NCI-H187 treated with DMSO at 0.1 percent for 48 hours (cell line): Measurements from ENCODE around the gene ZNRF3.
"Not testable (repeated sequence)": the region's sequence is repeated elsewhere in the genome, so short reads cannot be mapped to it uniquely, and the experiment has no call there.

ENCODE experiments used
- DNase-seq: peaks from one replicate; lab custom pipeline; 2025; lab: John Stamatoyannopoulos, UW

Gene ZNRF3

DNA sequence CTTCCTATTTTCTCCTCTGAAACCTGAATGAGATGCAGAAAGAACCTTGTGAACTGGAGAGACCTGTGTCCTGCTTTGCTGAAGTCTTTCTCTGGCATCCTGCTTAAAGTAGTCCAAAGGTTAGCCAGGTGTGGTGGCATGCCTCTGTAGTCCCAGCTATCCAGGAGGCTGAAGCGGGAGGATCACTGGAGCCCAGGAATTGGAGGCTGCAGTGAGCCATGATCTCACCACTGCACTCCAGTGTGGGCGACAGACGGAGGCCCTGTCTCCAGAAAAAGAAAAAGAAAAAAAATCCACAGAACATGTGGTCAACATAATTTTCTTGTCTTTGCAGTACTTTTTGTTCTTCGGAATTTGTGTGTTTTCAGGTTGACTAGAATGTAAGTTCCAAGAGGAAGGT is 187.1 kb downstream of the ZNRF3 start:
- DNase-seq, result no peak

DNA sequence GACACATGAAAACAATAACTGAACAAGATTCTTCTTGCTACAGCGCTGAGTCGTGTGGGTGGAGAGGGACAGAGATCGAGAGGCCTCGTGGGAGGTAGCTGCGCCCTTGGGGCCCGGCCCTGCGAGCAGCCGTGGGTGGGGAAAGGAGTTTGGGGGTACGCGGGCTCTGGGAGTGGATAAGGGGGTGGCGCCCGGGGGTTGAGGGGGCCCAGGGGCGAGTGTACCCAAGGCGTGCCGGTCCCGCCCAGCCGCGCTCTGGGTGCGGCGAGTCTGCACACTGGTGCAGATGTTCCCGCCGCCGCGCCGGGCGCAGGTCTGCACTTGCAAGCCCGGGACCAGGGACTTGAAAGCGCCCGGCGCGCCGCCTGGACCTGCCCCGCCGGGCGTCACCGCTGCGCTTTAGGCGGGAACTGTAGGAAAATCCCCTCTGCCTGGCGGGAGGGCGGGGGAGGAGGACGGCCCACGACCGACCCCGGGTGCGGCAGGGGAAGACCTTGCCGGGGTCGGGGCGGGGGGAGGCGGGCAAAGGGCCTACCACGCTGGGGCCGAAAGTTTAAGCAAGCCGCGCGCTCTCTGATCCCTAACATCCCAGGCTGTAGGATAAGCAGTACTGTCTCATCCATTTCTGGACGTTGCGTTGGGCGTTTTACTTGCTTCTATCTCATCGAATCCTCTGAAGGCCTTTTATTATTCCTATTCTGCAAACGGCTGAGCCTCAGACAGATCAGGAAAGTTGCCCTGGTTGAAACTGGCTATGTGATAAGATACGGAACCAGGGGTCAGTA is 188.1 kb downstream of the ZNRF3 start:
- no peak for DNase-seq

DNA sequence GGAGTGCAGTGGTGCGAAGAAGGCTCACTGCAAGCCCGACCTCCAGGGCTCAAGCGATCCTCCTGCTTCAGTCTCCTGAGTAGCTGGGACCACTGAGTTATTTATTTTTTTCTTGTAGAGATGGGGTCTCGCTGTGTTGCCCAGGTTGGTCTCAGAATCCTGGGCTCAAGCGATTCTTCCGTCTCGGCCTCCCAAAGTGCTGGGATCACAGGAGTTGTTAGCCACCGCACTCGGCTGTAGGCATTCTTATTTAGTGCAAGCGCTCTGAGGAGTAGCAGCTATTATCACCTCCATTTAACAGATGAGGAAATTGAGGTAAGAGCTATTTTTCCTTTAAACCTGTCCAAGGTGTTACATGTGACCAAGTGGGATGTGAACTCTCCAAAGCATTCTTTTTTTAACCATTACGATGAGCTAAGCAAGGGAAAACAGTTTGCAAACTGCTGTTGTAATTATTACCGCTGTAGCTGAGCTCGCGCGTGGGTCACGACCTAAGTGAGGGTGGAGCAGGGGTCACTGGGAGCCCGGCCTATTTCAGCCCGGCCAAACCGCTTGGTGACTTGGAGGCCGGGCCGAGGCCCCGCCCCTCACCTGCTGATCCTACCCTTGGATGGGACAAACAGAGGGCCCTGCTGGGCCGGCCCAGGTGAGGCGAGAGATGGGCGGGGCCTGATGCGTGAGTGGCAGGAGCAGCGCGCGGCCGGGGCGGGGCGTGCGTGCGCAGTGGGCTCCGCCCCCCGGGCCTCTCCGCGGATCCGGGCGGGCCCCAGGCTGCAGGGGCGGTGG is 189.0 kb downstream of the ZNRF3 start:
- no peak for DNase-seq

DNA sequence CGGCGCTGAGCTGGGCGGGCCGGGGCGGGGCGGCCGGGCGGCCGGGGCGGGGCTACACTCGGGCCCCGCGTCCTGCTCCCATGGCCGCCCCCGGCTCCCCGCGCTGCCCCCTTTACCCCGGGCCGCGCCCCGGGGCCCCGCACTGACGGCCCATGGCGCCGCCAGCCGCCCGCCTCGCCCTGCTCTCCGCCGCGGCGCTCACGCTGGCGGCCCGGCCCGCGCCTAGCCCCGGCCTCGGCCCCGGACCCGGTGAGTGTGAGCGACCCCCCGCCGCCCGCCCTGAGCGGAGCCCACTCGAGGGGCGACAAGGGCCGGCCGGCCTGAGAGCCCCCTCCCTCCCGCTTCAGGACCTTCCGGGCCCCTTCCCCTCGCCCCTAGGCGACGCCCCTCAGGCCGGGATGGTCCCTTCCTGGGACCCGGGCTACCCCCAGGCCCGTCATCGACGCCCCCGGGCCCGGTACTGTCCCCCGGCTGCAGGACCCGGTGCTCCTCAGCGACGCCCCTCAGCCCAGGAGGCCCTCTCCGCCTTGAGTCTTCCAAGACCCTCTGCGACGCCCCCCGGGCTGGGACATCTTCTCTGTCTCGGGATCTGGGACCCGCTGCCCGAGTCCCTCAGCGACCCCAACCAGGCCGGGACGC is 189.7 kb downstream of the ZNRF3 start, which contains the start of gene KREMEN1:
TSS of gene KREMEN1 (plus strand) at position 57 of the 639 bp plus-strand sequence. CDS start at position 153, 96 bp downstream.
- DNase-seq, result no peak

DNA sequence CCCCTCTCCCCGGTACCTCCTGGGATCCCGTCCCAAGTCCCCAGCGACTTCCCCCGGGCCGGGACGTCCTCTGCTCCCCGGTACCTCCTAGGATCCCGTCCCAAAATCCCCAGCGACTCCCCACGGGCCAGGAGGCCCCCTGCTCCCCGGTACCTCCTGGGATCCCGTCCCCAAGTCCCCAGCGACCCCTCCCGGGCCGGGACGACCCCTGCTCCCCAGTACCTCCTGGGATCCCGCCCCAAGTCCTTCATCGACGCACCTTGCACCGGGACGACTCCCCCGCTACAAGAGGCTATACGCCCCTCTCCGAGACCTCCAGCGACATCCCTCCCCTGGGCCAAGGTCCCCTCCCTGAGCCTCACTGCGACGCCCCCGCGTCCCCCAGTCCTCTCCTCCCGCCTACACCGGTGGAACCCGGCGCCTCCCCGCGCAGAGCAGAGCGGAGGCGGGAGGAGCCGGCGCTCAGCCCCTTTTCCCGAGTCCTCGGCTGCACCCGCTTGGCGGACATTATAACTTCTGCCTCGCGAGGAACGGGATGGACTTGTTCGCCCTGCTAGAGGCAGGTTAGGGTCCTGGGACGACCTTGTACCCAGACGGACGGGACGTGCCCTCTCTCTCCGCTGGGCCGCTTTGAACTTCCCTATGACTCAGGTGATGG is 190.4 kb downstream of the ZNRF3 start:
- DNase-seq, result no peak

DNA sequence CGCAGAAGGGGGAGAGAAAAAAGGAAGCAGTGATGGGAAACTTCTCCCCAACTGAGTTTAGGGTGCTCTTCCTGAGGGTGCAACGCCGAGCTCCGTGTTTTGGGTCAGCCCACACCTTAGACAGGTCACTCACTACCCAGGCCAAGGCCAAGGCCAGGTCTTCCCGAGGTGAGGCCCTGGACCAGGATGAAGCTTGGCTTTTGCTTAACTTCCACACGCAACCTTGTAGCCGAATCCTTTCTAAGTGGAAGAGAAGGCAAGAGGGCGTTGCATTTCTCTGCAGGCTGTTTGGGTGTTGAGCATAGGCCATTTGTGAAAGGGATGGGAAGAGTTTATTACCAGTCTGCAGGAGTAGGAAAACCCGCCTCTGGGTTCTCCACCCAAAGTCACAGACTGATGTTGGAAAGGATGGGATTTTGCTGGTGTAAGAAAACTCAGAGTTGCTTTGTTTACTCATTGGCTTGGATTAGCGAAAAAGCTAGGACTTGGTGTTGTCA is 191.0 kb downstream of the ZNRF3 start:
- no peak for DNase-seq

DNA sequence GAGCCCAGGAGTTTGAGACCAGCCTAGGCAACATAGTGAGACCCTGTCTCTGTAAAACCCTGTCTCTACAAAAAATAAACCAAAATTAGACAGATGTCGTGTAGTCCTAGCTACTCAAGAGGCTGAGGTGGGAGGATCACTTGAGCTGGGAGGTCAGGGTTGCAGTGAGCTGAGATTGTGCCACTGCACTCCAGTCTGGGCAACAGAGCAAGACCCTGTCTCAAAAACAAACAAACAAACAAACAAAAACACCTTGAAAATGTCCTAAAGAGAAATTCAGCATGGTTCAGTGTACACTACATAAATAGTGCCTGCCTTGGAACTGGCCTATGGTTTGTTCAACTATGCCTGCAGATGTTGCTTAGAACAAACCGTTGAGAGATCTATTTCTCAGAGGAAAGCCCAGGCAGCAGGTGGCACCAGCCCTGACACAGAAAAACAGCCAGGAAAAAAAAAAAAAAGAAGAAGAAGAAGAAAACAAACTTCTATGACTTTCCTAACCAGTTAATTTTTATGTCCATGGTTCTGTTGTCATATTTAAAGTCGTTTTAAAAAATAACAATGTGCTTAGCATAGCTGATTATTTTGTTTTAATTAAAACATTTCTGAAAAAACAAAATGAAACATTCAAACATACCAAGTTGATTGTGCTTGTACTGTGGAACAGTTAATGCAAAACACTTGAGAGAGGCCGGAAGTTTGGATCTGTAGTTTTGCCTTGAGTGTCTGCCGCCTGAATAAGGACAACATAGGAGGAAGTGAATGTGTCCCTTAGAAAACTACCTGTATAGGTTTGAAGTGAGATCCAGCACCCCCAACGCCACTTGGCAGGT is 194.9 kb downstream of the ZNRF3 start:
- no peak for DNase-seq

DNA sequence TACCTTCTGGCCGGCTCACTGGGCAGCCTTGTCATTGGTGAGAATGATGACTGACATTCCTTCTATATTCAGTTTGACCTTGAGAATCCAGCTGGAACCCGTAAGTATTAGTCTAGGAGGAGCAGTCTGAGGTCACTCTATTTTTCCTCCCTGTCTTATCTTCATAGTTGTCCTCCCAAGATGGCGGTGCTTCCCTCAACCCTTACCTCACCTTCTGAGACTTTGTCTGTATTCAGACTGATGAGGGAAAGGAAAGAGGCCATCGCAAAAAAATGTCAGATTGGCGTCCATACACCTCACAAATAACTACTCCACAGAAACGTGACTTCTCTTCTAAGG is 195.5 kb downstream of the ZNRF3 start:
- DNase-seq, result no peak

DNA sequence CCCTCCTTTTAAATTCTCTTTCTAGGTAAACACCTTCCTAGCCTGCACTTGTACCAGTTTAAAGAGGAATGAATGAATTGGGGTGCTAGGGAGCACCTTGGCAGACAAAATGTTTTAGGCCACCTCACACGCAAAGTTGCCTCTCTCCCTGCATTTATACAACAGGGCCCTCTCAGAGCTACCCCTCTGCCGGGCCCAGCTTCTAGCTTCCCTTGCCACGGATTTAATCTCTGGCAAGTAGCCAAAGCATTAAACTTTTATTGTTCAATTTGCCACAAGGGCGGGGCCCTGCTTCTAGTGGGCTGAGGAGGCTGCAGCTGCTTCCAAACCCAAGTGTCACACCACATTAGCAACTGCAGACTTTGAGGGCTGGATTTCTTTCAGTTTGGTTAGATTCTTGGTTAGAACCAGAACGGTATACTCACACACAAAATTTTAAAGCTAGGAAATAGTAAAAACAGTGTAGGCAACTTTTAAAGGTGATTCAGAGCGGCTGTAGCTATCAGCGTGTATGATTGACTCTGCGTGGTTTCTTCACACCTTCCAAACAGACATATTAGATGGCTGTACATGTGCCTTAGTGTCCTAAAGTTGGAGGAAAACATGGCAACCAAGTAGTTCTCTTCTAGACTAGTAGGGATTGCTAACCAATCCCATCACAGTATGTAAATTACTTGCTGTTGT is 196.0 kb downstream of the ZNRF3 start:
- DNase-seq, result peak; percentile 40

DNA sequence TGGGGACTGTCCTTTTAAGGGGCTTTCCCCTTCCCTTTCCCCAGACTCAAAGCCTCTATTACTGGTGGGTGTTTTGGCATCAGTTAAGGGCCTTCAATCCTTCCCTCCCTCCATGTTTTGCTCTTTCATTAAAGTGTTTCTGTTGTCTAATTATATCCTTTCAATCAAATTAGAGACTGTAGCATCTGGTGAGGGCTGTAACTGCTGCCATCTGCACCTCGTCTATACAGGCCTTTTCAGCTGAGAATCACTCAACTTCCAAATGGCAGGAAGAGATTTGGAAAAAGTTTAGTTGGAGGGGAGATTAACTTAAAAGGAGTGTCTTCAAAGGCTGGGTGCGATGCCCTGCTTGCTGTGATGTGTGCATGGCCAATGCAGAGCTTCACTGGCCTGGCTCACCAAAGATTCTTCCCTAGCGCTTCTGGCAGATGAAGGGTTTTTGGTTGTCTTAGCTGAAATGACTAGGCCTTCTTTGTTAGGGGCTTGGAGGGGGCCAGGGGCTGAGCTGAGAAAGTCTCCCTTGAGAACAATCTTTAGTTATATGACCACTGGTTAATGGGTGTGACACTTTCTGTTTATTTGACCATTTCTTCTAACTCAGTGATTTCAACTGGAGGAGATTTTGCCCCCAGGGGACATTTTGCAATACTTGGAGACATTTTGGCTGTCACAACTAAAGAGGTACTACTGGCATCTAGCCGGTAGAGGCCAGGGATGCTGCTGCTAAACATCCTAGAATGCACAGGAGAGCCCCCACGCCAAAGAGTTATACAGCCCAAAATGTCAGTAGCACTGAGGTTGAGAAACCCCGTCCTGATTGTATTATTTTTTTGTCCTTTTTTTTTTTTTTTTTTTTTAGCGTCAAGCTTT is 197.0 kb downstream of the ZNRF3 start:
- no peak for DNase-seq

DNA sequence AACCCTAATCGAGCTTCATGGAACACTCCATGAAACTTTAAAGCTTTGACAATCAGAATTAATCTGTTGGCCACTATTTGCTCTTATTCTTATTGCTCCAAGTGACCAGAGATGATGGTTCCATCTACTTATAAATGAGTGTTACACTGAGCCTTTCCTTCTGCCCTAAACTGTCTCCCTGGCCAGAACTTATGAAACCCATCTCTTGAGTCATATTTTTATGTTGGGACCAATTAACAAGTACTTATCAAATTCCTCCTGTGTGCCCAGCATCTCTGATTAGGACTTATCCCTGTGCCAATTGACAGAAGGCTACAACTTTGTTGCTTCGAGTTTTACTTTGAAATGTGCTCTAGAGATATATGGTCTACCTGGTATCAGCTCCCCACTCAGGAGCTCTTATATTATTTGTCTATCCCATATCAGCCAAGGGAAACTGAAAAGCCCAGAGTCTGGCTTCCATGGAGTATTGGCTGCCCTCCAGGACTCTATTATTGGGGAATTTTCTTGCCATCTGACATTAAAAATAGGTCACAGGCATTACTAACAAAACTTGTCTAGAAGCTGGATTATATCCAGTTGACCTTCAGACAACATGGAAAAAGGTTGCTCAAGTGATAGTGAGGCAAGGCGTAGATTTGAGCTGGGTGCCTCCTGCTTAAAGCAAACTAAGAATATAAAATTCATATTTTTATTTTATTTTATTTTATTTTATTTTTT is 198.3 kb downstream of the ZNRF3 start:
- DNase-seq, result no peak

DNA sequence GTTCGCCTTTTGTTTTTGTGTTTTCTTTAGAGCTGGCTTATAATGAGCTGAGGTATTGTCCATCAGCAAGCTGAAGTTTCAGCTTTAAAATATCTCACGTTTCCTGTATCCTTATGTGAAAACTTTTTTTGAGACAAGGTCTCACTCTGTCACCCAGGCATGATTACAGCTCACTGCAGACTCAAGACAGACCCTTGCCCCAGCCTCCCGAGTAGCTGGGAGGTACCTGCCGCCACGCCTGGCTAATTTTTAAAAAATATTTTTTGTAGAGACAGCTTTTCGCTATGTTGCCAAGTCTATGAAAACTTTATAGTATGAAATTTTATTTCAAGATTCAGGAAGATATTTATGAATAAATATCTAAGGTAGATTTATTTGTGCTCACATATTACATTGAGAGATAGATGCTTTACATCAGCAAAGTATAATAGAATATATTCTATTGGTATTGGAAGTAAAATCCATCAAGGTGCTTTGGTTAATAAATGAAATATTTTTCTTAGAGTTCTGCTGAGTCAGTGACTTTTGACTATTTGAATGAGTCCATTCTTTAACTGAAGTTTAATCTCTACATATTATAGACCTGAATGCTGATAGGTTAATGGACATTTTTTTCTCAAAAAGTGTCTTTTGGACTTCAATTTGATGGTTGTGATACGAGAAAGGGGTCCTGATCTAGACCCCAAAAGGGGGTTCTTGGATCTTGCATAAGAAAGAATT is 199.6 kb downstream of the ZNRF3 start:
- no peak for DNase-seq

DNA sequence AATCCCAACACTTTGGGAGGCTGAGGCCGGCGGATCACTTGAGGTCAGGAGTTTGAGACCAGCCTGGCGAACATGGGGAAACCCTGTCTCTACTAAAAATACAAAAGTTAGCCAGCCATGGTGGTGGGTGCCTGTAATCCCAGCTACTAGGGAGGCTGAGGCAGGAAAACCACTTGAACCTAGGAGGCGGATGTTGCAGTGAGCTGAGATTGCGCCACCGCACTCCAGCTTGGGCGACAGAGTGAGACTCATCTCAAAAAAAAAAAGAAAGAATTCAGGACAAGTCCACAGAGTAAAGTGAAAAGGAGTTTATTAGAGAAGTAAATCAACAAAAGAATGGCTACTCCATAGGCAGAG is 200.2 kb downstream of the ZNRF3 start:
- not testable (repeated sequence) for DNase-seq

DNA sequence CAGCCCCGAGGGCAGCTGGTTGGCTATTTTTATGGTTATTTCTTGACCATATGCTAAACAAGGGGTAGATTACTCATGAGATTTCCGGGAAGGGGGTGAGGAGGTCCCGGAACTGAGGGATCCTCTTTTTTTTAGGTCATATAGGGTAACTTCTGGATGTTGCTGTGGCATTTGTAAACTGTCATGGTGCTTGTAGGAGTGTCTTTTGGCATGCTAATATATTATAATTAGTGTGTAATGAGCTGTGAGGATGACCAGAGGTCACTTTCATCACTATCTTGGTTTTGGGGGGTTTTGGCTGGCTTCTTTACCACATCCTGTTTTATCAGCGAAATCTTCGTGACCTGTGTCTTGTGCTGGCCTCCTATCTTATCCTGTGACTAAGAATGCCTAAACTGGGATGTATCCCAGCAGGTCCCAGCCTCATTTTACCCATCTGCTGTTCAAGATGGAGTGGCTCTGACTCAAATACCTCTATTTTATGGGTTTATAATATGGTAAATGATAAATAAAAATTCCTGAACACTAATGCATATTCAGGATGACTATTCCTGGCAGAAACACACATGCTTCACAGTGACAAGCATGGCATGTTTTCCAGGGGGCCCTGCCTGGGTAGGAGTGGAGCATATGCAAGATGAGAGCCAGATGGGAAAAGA is 200.7 kb downstream of the ZNRF3 start:
- no peak for DNase-seq

DNA sequence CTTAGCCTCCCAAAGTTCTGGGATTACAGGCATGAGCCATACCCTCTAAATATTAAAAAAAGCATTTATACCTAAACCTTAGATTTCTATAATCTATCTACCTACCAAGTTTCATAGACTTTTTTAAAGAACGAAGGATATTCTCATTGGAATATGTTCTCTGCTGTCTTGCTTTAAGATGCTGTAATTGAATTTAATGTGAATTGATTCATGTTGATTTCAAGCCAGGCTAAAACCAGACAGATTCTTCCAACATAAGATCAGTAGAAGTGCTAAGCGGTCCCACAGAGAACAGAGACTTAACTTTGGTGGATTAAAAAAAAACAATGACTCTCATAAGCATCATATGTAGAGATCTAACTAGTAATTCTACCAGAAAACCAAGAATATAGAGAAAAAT is 203.6 kb downstream of the ZNRF3 start:
- no peak for DNase-seq

DNA sequence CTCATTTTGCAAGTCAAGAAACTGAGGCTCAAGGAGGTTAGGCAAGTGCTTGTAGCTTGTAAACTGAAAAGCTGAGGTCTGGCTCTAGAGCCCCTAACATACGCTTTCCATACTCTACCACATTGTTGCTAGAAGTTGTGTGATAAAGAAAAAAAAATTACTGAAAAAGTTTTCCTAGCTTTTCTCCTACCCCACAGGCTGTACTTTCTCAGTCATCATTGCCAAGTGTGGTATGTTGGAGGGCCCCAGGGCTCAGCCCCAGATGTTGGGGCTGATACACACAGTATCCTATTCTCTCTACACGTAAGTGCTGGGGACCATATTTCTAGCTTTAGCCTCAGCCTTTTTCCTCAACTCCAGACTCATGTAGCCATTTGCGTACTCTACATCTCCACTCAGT is 205.4 kb downstream of the ZNRF3 start:
- no peak for DNase-seq

DNA sequence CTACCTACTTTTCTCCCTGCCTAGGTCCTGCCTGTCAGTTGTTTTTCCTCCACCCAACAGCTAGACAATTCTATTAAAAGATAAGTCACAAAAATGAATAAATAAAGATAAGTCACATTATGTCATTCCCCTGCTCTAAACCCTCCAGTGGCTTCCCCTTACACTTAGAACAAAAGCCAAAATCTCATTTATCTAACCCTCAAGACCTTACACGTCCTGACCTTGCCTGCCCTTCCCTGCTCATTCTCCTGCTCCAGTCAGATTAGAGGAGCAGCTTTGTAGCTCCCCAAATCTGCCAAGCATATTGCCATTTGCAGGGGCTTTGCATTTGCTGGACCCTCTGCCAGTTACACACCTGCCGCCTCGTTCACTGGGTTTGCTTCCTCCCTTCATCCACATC is 206.1 kb downstream of the ZNRF3 start:
- no peak for DNase-seq

DNA sequence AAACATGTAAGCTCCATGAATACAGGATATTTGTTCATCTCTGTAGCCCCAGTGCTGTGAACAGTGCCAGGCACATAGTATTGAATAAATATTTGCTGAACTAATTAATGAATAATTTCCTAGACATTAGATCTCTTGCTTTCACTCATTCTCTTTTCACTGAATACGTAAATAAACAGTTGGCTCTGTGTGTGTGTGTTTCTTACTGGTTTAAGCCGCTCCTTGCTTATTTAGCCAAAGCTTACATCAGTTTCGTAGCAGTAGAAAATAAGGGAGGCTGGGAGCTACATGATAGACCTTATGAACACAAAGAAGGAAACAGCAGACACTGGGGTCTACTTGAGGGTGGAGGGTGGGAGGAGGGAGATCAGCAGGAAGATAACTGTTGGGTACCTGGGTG is 206.7 kb downstream of the ZNRF3 start:
- no peak for DNase-seq
